UCSD-AML1 (cell line): ENCODE data around the gene RAB8B.
"Not testable (repeated sequence)": the region's sequence is repeated elsewhere in the genome, so short reads cannot be mapped to it uniquely, and the experiment has no call there.

Experiments
- DNase-seq: peaks from one replicate; lab custom pipeline; 2025; ENCODE audit not compliant: unreplicated experiment; lab: John Stamatoyannopoulos, UW

The RAB8B gene

GRCh38 chr15:63233667-63234423, 44.4 kb downstream of the RAB8B start:
- DNase-seq: no peak

- DNase-seq: no peak
These were observed 45.1 kb downstream of the RAB8B start for GRCh38 chr15:63234451-63234870.

- DNase-seq: no peak
These were observed 46.9 kb downstream of the RAB8B start for GRCh38 chr15:63236272-63236671.

- not testable (repeated sequence) for DNase-seq
These were observed 47.7 kb downstream of the RAB8B start for GRCh38 chr15:63237086-63237485.

GRCh38 chr15:63238171-63238570, 48.8 kb downstream of the RAB8B start:
- no peak for DNase-seq

GRCh38 chr15:63238796-63239195, 49.4 kb downstream of the RAB8B start:
- DNase-seq: peak; percentile 15

- DNase-seq: no peak
These were observed 50.7 kb downstream of the RAB8B start for GRCh38 chr15:63240109-63240508.

- DNase-seq: no peak
These were observed 51.9 kb downstream of the RAB8B start for GRCh38 chr15:63241316-63241715.

GRCh38 chr15:63243101-63243500, 53.7 kb downstream of the RAB8B start:
- DNase-seq: no peak

- DNase-seq: no peak
These were observed 54.4 kb downstream of the RAB8B start for GRCh38 chr15:63243776-63244175.

GRCh38 chr15:63244399-63244798, 55.0 kb downstream of the RAB8B start:
- no peak for DNase-seq

GRCh38 chr15:63244976-63245645, 55.7 kb downstream of the RAB8B start:
- no peak for DNase-seq

GRCh38 chr15:63246691-63247469, 57.5 kb downstream of the RAB8B start:
- no peak for DNase-seq

GRCh38 chr15:63250312-63250965, 61.0 kb downstream of the RAB8B start:
- no peak for DNase-seq

- no peak for DNase-seq
These were observed 62.3 kb downstream of the RAB8B start for GRCh38 chr15:63251701-63252100.

GRCh38 chr15:63252292-63252691, 62.9 kb downstream of the RAB8B start:
- no peak for DNase-seq

- DNase-seq: no peak
These were observed 65.6 kb downstream of the RAB8B start for GRCh38 chr15:63254991-63255390.

GRCh38 chr15:63255489-63255990, 66.1 kb downstream of the RAB8B start:
- DNase-seq: no peak

- no peak for DNase-seq
These were observed 67.2 kb downstream of the RAB8B start for GRCh38 chr15:63256433-63257274.

- DNase-seq: no peak
These were observed 69.3 kb downstream of the RAB8B start for GRCh38 chr15:63258658-63259057.
